GM12874 (cell line): ENCODE data around the gene ZSCAN31.

Experiments used
- CTCF ChIP-seq: IDR thresholded peaks from 2 replicates; pipeline ENCODE4 v1.5.1; 2011; ENCODE audit warnings: low read depth, mild to moderate bottlenecking, control low read depth, low read length, moderate library complexity; ENCODE audit not compliant: insufficient read depth

The ZSCAN31 gene

GRCh38 chr6:28295326-28295725, 40.6 kb downstream of the ZSCAN31 start:
- no peak for TF ChIP-seq CTCF

- TF ChIP-seq CTCF: no peak
Measured at GRCh38 chr6:28291573-28291972, 44.4 kb downstream of the ZSCAN31 start.

- TF ChIP-seq CTCF: no peak
Measured at GRCh38 chr6:28282926-28283325, 53.0 kb downstream of the ZSCAN31 start.

- TF ChIP-seq CTCF: no peak
Measured at GRCh38 chr6:28281288-28282064, 54.5 kb downstream of the ZSCAN31 start, which contains the start of gene PGBD1. Gene PGBD1, plus strand, starts transcription at chr6:28281572. Its CDS starts 2,242 bp downstream, at chr6:28283814.

- TF ChIP-seq CTCF: no peak
Measured at GRCh38 chr6:28280595-28281287, 55.2 kb downstream of the ZSCAN31 start.

- TF ChIP-seq CTCF: no peak
Measured at GRCh38 chr6:28277746-28278145, 58.2 kb downstream of the ZSCAN31 start.

- TF ChIP-seq CTCF: no peak
Measured at GRCh38 chr6:28274888-28275287, 61.1 kb downstream of the ZSCAN31 start.
